ENCODE results near the gene KLF9.

- TF ChIP-seq POLR2A (IDR thresholded peaks at IDR 0.05; ENCODE audit: low read depth, low read length), result no peak
- no peak for TF ChIP-seq POLR2AphosphoS5 (IDR thresholded peaks at IDR 0.05; ENCODE audit: low read depth, low read length)
- no peak for TF ChIP-seq TAF1 (IDR thresholded peaks at IDR 0.05; ENCODE audit: borderline replicate concordance, low read depth, low read length)
Measured at GRCh38 chr9:70415476-70415875, 1.0 kb upstream of the KLF9 start.

Data from GM12892 (cell line).